Femur (tissue), 1 donor: ENCODE data around the gene DGKG.

Experiments used
- DNase-seq: peaks from one replicate; pipeline ENCODE4 v3.0.0-alpha.2; 2017

Gene DGKG

DNA sequence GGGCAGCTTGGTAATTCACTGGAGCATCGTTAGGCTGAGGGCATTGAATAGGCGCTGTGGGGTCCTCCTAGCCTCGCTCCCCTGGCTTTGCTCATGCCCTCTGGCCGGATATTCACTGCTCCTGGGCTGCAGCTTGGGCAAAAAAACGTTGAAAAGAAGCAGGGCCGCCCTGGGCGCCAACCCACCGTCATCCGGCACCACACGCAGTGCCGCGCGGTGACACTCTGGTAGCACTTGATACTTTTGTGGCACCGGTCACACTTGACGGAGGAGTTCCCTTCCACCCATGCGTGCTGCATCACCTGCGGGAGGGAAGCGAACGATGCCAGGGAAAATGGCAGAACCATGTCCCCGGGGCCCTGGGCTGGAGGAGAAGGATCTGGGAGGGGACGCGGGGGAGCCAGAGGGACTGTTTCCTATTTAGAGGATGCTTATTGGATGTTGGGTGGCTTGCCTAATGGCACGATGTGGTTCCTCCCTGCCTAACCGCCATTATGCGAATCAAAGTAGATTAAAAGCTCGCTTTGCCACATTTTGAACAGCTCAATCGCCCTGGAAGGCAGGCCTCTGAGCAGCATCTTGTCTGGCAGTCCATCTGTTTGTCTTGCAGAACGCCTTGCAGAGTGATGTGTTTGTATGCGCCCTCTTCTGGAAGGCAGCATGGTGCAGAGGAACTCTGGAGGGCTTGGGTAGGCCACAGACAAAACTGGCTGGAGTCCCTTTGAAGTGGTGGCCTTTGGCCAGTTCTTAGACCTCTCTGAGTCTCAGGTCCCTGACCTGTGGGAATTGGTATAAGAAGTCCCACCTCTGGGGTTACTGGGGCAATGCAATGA lies 93.2 kb downstream of the DGKG start:
- DNase-seq = no peak

DNA sequence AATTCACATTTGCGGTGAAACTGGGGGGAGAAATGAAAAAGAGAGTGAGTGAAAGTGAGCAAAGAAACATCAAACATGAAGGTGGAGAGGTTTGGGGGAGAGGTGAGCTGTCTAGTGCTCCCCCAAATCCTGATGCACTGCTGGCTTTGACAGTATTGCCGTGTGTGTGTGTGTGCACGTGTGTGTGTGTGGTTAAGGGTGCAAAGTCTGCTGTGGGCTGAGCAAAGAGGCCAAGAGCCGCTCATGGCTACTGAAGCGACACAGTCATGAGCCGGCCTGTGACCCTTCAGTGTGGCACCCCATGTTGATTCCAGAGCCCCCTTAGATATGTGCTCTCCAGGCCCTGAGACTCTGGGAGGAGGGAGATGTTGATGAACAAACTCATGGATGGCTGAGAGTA lies 94.3 kb downstream of the DGKG start:
- no peak for DNase-seq

DNA sequence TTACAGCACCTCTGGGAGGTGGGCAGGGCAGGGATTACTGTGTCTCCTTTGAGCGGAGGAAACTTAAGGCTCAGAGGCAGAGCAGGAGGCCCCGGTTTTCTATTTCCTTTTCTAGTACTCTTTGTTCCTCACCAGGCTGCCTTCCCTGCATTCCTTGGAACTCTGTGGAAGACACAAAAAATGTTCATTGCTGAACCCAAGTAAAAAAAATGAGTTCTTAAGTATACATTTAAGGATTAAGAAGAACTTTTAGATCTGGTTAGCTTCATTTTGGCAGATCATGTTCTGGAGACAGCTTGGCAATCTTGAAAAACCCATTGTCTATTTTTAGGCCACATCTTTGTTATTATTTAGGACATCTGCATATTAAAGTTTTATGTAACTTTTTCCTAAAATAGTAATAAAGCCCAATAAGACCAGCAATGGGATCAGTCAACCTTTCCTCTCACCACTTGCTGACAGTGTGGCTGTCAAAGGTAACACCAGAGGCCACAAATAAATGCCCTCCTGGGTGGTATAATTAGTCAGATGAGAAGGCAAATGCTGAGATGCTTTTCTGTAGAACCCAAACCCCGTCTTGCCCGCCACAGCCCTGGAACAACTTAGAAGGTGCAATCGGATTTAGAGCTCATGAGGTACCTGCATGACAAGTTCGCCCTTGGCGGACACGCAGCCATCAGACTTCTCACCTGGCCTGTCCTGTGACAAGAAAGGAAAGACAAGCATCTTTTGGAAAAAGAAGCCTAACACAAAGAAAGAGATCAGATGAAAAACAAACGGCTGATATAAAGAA lies 97.2 kb downstream of the DGKG start:
- DNase-seq = no peak

DNA sequence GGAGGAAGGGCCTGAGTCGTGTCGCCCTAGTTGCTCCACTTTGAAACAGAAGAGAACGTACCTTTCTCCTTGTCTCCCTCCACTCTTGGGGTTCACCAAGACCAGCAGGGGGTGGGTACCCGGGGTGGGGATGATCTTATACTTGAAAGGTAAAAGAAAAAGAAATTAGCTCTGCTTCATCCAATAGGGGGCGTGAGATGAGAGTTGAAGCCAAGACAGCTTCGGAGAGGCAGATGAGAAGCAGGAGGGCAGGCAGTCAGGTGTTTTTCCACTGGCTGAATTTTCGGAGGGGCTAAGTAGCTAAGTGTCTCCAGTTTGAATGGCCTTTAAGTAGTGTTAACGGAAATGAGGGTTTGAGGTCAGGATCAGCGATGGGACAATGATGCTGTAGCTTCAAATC lies 100.4 kb downstream of the DGKG start:
- no peak for DNase-seq

DNA sequence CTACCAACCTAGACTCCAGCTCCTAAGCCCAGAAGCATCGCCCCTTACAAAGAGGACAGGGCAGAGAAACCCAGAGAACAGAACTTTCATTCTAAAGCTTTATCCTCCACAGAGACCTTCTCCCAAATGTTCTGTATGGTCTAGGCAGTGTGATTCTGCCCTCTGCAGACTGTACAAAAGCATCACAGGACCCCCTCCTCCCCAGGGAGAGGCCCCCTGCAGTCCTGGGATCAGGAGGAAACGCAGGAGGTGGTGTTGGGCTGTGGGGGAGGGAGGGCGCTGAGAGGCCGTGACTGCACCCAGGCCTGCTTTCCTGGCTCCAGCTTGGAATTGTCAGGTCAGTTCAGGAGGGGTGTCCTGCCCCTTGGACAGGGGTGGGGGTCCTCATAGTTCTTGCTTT lies 101.3 kb downstream of the DGKG start:
- no peak for DNase-seq

DNA sequence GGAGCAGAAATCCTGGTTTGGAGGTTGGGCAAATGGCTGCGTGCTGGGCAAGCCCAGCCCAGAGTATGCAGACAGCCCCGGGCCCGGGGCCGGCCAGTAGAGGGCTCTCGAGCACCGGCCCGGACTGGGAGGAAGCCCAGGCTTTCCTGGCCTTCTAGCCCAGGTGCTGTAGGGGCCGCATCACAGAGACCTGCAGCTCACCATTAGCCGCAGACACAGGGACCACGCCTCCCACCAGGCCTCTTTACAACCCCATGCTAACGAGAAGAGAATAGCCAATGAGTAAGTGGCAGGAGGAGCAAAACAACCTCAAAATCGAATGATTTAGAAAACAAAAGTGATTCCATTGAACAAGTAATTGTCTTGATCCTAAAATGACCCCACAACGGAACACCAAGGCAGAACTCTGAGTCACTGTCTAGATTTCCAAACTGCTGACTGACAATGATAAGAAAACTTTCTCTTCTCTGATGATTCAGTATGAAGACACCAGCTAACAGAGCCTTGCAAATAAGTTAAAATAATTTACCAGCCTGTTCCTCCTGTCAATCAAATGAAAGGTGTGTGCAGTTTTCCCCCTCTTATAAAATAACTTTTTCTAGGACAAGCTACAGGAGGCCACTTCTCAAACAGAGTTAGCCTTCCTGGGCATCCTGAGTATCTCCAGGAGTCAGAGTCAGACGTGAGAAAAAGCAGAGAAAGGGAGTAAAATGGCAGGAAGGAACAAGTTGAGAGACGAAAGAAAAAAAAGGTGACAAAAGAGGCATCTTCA lies 102.2 kb downstream of the DGKG start:
- peak; percentile 51 for DNase-seq

DNA sequence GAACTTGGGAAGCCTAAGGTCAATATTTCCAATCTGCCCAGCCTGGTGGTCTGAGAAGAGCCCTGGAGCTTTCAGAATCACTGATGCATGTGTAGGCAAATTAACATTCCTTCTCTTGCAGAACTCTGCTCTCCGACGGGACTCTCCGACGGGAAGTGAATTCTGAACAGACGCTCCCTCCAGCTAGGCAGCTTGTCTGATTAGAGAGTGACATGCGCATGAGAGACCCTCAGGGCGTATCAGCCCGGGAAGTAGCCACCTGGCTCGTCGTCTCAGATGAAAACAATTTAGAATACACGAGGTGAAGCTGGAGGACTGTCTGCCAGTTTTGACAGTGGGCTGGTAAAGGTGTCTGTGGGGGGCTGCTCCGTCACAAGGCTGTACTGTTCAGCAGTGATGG lies 103.1 kb downstream of the DGKG start:
- DNase-seq = no peak

DNA sequence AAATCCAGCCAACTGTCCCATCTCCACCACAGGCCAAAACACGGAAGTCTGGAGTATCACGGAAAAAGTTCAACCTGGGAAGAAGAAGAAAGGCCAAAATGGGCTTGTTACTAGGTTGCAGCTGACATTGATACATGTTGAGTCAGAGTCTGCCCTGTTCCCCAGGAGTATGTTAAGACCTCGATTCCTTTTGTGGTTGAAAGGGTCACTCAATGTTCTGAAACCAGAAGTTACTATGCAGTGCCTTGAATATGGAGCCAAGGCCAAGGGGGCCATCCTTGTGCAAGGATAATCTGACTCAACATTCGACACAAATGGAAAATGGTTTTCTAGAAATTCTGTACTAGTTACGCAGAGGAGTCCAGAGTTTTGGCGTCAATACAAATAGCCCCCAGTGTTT lies 104.2 kb downstream of the DGKG start:
- no peak for DNase-seq

DNA sequence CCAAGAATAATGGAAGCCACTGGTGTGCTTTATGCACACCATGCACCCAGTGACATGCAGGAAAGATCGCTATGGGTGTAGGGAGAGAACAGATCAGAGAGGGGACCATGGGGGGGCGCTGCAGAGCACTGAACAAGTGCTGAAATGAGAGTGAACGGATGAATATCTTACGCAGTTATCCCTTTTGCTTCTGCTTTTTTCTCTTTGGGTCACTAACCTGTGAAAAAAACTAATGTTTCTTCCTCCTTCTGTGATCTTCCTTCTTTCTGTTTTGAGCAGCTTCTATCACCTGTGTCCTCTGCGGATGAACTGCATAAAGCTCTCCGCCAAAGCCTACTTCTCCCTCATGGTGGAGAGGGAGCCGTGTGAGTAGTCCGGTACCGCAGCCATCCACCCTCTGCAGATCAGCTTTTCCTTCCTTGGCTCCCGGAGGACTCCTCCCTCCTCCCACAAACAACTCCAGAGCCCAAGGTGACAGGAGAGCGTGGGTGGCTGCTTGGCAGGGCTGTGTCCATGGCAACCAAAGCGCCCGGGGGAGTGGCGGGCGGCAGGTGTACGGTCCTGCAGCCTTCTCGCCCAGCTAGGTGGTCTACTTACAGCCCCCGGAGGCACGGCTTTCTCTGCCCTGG lies 106.2 kb downstream of the DGKG start:
- no peak for DNase-seq

DNA sequence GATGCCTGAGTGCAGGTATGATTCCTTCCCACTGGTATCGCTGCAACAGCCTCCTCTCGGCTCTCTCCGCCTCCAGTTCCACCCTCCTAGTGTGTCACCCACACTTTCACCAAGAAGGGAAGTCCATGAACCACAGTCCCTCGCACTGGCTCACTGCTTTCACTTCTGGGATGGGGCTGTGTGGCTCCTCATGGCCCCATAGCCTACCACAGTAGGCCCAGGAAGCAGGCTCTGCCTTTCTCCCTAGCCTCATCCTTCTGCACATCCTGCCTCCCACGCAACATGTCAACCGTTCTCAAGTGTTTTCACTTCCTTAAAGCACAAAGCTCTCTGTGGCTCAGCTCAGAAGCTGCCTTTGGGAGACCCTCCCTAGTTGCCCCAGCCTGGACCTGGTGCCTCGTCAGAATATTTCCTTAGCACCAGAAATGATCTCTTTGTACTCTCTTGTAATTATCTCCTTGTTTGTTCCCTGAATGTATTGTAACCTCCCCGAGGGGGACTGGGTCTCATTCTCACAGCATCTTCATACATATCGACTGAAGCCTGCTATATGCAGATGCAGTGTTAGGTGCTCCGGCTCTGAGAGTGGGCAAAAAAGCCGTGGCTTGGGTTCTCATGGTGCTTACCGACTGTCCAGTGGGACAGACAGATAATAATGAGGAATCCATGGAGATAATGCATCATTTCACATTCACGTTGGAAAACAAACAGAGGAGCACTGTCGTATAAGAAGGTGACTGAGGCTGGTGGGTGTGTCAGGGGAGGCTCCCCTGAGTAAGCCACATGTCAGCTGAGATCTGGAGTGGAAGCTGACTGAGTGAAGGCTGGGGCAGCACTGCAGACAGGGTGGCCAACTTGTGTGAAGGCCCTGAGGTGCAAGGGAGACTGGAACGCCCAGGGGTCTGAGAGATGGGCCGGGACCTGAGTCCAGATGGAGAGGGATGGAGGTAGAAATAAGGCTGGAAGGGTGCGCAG lies 107.1 kb downstream of the DGKG start:
- peak; percentile 32 for DNase-seq

DNA sequence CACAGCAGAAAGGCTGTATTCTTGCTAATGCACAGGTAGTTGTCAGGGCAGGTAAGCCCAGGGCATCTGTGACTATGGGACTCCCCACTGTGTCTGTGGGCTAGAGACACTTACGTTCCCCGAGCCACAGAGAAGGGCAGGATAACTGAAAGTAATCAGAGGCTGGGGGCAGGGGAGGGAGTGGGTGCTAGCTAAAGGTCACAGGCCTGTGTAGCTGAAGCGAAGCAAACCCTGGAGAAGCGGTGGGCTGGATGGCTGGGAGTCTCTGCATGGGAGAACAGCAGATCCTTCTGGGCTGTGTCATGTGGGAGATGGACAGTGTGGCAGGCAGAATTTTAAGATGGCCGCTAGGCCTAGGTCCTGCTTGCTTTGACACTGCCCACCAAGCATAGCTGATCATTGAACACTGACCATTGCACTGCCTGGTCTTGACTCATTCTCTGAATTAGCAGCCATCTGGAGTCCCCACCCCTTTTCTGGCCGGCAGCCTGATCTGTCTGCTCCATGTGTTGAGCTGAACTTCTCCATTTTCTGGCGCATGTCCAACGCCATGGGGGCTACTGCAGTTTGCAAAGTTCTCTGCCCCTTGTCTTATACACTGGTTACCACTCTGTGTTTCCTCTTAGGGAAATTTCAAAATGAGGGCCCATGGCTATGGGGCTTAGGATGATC lies 110.0 kb downstream of the DGKG start:
- DNase-seq = peak; percentile 39

DNA sequence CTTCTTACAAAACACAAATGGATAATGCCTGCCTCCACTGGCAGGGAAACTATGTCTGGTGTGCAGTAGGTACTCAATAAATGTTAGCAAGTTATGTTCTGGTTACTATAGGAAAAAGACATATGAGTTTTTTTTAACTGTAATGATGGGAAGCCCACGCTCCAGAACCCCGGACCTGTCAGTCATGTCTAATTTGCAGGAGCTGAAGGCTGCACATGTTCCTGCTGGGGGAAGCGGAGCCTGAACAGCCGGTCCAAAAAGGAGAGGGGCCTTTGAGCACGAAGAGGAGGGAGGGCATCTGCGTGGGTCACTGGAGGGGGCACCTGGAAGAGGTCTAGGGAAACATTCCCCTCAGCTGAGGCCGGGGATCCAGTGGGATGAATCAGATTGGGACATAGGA lies 113.2 kb downstream of the DGKG start:
- DNase-seq = no peak

DNA sequence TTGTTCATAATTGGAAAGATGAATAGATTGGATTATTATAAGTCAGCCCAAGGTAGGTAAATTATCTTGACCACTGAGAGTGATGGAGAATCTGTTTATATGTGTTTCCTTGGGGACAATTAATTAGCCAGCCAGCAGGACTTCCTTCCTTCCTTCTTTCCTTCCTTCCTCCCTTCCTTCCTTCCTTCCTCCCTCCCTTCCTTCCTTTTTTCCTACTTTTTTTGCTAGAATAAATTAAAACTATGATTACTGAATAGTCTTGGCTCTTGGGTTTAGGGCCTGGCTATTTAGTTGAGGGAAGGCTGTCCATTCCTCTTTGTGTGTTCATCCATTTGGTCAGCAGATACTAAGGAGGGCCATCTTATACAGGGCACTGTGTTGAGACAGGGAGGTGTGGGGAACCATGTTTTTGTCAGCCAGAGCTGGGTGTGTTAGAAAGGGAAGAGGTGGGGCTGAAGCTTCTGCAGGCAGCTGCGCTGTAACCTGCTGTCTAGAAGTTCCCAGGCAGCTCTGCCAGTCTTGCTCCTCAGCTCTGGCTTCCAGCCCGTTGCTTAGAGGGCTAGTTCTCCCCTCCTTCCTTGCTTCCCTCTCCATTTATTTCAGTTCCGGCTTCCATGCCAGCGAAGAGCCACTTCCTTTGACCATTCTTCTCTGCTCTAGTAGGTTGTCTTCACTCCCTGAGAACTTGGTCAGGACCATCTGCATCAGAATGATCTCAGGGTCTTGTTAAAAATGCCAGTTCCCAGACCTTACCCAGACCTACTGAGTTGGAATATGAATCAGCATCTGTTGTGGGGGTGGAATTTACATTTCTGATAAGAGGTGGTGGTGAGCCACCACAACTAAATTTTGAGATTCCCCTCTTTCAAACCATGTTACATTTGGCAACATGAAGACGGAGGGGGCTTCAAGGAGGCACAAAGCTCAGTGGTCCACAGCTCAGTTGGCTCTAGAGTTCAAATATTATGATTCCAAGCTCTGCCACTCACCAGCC lies 113.9 kb downstream of the DGKG start:
- no peak for DNase-seq

DNA sequence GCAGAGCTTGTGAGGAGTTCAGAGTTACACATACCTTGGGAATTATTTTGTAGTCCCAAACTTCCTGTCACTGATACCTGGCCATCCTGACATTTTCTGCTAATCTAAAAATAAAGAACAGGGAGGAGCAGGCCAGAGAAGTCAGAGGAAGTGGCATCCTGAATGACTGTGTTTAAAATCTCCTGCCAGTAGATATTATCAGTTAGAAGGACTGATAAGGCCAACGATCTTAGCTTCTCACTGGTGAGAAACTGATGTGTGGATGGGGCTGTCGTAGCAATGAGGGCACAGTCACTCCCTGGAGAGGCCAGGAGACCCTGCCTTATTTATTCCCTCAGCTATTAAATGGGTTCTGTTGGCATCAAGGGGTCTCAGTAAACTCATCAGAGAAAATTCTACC lies 115.1 kb downstream of the DGKG start:
- DNase-seq = no peak

DNA sequence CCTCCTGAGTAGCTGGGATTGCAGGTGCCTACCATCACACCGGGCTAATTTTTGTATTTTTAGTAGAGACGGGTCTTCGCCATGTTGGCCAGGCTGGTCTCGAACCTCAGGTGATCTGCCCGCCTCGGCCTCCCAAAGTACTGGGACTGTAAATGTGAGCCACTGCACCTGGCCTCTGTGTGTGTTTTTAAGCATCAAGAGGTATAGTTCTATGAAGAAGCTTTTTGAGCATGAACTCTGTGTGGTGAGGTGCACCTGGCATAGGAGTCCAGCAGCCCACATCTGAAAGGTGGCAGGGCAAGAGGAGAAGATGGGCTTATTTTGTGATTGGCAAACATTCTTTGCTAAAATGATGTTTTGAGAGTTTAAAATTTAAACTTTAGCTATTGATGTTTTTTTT lies 118.0 kb downstream of the DGKG start:
- no peak for DNase-seq

DNA sequence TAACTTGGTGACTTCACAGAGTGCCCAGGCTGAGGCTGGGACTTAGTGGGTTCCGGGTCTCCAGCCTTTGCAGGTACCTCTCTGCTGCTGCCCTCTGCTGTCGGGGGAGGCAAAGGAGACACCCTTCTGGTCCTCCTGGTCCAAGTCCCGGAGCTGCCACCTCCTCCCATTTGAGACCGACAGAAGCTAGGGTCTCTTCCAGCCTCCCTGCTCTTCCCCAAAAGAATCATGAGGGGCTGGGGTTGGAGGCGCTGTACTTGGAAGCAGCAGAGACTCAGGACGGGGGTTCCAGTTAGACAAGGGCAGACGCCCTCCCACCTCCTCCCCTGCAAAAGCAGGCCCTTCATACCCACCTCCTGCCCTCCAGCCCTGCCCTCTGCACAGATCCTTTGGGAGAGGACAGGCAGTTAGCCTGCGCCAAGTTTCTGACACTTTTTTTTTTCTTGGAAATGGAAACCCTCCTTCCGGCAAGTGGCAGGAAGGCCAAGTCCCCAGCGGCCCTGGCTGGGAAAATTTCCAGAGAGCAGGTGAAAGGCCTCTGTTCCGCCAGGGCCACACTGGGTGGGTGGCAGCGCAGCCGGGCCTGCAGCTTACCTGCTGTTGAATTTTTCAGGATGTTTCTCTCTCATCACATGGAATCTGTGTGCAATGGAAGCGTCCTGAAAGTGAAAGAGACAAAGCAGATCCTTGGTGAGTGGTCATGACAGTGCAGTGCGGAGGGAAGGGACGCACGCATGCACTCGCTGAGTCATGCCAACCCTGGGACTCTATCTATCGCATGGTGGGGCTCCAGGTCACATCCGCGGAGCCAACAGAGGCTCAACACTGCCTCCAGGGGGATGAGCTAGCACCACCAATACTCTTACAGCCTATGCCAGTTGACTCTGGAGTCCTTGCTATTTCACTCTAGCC lies 119.9 kb downstream of the DGKG start:
- DNase-seq = peak; percentile 72

DNA sequence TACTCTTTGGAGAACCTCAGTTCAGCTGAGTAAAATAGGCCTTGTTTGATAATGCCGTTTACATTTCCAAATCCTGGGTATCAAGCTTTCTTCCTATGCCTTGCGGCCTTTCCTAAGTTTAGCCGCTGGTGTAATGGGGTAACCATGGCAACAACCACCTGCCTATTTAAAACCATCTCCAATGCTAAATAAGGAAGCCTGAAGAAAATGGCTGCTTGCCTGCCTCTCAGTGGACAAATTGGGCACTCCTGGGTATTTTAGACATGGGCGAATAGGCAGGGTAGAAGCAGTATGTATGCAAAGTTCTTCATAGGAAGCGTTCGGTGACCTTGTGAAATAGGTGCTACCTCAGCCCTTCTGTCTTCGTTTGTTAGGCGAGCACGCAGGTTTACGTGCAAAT lies 122.7 kb downstream of the DGKG start:
- DNase-seq = peak; percentile 33

DNA sequence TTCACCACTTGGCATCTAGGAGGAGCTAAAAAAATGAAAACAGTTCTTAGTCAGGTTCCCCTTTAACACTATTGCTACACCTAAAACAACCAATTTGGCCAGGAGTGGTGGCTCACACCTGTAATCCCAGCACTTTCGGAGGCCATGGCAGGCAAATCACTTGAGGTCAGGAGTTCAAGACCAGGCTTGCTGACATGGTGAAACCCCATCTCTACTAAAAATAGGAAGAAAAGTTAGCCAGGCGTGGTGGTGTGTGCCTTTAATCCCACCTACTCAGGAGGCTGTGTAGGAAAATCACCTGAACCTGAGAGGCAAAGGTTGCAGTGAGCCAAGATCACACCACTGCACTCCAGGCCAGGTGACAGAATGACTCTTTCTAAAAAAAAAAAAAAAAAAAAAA lies 124.1 kb downstream of the DGKG start:
- DNase-seq = no peak
